ENCODE results near the gene SERPINA12.
A peak's percentile ranks its signal among the peaks of the same experiment; 100 is the strongest.

Gene SERPINA12

DNA sequence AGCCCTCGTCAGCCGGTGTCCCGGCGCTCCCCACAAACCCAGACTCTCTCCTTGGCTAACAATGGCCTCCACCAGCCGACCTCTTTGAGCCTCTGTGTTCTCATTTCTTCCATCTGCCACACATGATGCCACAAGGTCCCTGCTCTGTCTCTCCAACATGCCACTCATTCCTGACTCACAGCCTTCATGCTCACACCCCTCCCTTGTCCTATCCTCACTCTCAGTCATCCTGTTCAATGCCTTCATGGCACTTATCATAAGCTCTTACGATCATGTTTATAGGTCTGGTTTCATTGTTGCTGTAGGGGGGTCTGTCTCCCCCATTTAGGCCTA is 47.1 kb downstream of the SERPINA12 start:
- DNase-seq: no peak

DNA sequence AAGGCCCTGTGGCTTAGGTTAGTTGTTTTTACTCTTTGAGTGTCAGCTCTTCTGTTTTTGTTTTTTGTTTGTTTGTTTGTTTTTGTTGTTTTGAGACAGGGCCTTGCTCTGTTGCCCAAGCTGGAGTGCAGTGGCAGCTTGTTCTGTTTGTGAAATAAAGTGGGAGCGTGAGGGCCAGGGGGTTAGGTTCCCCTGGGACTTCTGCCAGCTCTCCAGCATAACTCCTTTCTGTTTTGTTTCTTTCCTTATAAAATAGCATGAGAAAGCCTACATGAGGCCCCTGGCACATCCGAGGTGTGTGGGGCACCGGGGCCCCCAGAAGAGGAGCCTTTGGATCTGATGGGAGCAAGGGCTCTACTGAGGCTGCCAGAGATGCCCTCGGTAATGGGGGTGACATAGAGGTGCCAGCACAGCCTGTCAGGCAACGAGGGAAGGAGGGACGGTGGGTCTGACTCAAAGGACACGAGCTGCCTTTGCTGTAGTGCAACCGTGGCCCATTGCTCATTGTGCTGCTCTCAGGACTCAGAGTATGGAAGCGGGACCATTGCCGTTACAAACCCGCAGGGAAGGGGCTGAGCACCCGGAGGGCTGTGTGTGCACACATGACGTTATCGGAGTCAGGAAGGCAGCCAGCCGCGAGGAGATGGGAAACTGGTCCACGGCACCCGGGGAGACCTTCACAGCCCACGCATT is 47.6 kb downstream of the SERPINA12 start:
- DNase-seq: no peak

DNA sequence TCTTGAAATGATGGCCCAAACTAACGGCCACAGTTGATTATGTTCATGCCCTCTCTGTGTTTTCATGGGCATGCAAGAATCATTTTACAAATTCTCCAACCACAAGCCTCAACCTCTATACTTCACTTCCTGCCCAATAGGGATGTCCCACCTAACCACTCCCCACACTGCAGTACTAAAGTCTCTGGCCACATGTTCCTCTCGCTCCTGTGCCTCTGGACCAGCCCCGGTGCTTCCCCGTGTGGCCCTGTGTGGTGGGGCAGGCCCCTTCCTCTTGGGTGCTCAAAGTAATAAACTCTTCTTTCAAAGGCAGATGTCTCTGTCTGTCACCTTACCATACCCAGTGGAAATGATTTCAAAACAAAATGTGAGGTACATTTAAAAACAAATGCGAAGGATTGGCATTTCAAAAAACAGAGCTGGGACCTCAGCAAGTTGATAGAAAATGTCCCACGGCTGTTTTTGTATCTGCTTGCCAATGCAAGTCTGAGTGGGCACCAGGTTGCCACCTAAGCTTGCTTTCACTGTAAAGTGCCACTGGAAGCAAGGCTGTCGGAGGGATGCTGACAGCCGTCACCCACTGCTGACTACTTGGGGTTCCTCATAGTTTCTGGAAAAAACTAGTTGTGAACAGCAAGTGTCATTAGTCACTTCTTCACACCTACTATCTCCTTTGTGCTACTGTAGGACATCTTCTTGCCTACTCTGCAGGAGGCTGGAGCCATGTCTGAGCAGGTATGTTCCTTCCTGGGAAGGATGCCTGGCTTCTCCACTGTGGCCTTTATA is 48.4 kb downstream of the SERPINA12 start:
- peak; percentile 16 for DNase-seq

DNA sequence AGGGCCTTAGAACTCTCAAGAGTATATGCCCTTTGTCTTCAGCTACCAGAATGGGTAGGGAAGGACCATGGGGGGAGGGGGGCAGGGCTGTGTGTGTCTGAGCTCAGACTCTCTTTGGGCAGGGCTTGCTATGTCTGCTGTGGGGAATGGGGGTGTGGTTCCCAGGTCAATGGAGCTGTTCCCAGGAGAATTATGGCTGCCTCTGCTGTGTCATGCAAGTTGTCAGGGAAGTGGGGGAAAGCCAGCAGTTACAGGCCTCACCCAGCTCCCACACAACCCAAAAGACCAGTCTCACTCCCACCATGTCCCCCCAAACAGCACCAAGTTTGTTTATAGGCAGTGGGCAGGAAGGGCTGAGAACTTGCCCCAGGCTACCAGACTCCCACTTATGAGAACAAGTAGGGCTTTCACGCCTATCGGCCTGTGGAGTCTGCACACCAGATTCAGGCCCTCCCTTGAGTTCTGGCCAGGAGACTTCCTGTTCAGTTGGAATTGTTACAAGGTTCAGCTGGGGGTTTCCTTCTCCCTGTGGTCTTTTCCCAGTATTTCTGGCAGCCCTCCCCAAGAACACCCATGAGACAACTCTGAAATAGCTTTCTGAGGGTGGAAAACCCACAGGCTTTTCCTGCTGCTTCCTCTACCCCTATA is 50.6 kb downstream of the SERPINA12 start:
- no peak for DNase-seq

DNA sequence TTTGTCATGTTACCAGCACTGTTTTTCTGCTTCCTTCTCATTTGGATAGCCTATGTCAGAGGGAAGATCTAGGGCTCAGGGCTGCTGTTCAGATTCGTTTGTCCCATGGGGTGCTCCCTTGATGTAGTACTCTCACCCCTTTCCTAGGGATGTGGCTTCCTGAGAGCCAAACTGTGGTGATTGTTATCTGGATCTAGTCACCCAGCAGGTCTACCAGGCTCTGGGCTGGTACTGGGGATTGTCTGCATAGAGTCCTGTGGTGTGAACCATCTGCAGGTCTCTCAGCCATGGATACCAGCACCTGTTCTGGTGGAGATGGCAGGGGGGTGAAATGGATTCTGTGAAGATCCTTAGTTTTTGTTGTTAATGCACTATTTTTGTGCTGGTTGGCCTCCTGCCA is 51.2 kb downstream of the SERPINA12 start:
- no peak for DNase-seq

DNA sequence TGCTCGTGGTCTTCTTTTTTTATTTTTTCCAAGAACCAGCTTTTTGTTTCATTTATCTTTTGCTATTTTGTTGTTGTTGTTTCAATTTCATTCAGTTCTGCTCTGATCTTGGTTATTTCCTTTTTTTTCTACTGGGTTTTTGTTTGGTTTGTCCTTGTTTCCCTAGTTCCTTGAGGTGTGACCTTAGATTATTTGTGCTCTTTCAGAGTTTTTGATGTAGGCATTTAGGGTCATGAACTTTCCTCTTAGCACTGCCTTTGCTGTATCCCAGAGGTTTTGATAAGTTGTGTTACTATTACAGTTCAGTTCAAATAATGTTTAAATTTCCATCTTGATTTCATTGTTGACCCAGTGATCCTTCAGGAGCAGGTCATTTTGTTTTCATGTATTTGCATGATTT is 53.3 kb downstream of the SERPINA12 start:
- no peak for DNase-seq

DNA sequence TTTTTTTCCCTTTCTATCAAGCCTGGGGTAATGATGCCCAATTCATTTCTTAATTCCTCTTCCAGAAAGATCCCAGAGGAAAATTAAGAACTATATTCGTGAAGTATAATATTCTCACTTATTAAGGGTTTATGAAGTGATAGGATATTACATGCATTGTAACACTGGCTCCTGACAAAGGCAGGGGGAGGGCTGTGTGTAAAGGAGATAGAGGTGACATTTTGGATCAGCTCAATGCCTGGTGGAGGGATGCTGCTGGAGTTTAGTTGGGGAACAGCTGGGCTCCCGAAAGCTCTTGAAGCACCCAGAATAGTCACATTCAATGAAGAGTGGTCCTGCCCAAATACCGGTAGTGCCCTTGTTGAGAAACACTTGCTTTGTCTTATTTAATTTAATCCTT is 57.4 kb downstream of the SERPINA12 start:
- no peak for DNase-seq

DNA sequence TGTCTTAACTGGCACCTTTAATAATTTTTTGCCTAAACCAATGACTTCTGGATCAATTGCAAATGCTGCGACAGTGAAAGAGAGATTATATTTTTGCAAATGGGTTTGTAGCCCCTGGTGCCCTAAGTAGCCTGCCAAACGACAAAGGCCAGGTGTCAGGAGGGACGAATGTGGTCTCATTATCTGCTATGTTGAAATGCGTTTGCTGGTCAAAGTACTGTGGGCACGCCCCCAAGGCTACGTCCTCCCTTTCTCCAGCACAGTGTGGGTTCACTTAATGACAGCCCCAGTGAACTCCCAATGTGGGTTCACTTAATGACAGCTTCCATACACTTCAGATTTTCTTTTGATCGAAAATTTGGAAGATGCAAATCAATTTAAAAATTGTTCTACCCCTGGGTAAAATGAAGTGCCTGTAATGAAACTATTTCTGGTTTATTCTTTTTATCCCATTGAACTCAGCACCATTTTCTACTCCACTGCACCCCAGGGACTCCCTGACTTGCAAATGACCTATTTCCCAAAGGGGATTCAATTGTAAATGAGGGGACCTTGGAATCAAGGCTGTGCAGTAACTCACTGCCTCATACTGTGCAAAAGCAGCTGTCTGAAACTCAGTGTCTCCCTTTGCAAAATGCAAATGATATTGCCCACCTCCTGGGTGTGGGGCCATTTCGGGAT is 58.0 kb downstream of the SERPINA12 start:
- DNase-seq: no peak

DNA sequence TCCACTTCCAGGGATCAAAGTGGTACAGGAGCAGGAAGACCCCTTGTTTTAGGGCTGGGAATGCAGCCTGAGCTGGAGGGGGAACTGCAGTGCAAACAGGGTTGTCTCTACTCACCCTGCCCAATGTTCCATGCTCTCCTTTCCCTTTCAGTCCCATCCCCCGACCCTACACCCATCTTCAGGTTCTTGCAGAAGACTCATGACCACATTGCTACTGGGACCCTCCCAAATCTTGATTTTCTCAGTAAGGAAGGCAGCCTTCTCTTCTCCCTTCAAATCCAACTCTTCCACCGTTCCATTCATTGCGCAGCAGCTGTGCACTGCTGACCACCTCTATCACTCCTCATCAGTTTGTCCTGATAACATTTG is 58.6 kb downstream of the SERPINA12 start:
- no peak for DNase-seq

DNA sequence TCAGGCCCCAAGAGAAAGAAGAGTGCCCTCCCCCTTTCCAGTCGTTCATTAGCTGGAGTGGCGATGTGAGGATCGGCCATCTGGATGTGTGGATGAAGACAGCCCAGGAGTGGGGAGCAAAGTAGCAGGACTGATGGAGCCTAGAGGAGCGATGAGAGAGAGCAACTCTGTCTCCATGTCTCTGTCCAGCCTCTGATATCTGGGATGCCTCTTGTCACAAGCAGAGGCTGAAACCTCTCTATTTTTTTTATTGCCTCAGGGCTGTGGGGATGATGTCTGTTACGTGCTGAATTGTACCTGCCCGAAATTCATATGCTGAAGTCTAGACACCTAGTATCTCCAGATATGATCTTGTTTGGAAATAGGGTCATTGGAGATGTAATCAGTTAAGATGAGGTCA is 59.3 kb downstream of the SERPINA12 start:
- no peak for DNase-seq

DNA sequence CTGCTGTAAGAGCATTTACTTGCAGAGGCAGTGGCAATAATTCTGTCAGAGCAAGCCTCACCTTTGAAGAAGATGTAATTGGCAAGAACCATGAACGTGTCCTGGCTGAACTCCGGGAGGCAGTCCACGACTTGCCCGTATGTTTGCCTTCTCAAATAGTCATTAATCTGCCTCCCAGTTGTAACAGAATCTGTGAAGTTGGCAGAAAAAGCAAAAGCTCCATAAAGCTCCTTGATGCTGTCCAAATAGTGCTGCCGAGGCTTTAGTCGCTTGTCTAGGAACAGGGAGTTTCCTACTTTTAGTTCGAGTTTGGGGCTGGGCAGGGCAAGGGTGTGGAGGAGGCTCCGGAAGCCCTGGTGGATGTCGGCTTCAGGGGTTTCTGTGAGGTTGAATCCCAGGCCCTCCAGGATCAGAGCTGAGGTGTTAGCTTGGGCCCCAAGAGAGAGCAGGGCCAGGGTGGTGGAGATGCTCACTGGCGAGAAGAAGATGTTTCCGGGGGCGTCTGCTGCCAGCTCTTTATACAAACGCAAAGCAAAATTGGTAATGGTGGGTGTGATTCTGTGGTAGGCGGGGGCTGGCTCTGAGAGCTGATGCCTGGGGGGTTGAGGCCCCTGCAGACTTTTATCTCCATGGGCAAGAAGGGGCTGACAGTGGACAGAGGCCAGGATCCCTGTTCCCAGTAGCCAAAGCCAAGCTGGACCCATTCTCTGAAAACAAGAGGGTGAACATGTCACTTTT is 61.0 kb downstream of the SERPINA12 start:
- no peak for DNase-seq

DNA sequence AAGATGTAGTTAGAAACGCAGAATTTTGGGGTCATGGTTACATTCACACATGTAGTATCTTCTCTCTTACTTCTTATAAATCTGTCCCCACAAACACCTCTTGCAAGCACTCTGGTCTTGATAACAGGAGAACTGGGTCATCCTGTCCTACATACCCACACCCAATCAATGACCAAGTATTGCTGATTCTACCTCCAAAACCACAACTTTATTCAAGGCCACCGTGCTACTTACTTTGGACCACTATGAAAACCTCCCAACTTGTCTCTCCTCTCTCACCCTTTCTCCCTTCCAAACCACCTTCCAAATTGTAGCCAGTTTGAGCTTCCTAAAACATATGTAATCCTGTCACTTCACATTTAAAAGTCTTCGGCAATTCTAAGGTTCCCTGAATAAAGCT is 62.1 kb downstream of the SERPINA12 start:
- no peak for DNase-seq

DNA sequence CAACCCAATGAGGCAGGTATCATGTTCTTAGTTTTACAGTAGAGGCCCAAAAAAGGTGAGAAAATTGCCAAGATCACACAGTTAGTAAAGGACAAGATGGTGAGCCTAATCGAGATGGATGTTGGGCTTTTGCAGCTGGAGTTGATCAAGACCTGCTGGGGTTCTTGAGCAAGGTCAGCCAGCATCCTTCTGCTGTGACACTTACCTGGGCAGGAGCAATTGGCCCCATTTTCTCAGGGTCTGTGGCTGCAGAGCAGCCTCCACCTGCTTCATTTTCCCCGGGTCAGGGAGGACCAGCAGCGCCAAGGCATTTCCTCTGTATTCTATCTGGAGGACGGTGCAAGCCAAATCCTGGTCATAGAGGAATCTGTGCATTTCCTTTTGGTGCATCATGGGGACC is 63.1 kb downstream of the SERPINA12 start:
- DNase-seq: no peak

DNA sequence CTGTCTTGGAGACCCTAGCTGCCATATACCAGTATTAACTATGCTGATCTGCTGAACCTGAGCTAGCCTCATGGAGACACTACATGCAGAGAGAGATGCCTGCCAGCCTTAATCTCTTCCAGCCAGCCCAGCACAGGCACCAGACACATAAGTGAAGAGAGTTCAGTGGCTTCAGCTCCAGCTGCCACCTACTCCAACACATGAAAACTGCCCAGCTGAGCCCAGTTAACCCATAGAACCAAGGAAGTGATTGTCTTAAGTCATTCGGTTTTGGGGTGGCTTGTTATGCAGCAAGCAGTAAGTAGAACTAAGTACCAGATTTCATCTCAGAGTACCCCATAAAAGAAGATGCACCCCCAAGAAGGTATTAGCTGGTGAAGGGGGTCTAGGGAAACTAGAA is 64.3 kb downstream of the SERPINA12 start:
- no peak for DNase-seq

DNA sequence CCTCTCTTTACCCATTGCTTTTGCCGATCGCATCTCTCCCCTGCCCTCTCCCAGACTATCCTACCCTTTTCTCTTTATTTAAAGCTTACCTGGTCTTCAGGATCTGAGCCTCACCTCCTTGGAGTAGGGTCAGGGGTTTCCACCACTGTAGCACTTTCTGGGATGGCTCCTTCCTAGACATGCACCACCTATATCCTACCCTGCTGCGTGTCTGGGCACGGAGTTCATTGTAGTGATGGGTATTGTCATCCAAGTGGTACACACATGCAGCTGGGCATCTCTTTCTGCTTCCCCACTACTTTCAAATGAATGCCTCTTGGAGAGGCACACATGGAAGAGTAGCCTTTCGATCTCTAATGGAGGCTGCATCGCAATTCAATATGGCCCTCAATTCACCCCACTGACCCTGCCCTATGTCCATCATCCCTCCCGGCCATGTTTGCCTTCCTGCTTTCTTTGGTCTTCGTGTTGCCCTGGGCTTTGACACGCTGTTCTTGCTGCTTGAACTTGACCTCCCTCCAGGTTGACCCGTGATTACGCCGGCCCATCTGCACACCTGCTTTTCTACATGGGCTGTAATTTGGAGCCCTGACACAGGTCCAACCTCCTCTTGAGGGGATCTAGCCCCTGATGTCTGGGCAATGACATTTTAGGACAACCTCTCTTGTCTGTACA is 67.6 kb downstream of the SERPINA12 start:
- DNase-seq: no peak

DNA sequence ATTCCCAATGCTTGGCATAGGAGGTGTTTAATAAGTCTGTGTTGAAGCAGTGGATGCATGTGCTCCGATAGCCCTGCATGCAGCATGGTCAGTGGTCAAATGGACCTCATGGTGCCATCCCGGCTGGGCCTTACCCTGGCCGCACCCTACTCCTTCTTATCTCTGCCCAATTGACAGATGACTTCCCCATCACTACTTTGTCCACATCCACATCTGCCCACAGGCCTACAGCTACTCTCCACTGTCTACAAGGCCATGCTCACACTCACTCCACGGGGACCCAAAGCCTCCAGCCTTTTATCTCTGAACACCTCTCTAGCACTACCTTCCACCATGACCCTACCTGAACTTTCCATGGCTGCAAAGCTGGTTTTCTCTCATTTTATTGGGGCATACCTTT is 68.1 kb downstream of the SERPINA12 start:
- no peak for DNase-seq

DNA sequence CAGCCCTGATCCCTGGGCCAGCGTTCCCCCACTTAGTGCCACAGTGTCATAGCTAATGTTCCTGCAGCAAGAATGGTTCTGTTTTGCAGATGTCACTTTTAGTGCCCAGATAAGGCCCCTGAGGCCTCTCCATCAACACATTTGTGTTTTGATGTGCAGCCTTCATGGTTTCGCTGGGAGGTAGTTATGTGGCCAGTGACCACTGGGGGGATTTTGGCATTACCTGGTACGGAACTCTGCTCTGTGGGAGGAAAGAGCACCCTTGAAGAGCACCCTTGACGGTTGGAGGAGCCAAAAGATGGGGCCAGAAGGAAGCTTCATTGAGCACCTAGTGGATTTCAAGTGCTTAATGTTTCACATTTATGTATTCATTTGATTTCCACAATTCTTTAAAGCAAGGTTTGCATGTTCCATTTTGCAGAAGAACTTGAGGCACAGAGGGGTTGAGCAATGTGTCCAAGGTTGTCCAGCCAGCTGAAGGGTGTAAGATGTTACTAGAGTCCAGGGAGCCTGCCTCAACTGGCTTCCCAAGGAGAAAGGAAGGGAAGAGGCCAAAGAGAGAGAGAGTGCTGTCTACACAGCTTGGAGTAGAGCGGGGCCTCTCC is 69.7 kb downstream of the SERPINA12 start:
- DNase-seq: no peak

Data from NK-92 treated with Interleukin-12 subunit alpha and Interleukin-12 subunit beta, amount 100 ng/mL, for 24 hours (cell line).